DMS153 treated with DMSO at 0.1 percent for 48 hours (cell line): ENCODE data around the gene LOXL4.

ENCODE experiments used
- DNase-seq: peaks from one replicate; lab custom pipeline; 2025; ENCODE audit not compliant: unreplicated experiment; lab: John Stamatoyannopoulos, UW

Gene LOXL4

GRCh38 chr10:98267894-98268693 is at the start of gene LOXL4:
Gene LOXL4 (minus strand): TSS chr10:98268194. CDS start chr10:98263019, 5,175 bp downstream.
- DNase-seq, result no peak

GRCh38 chr10:98316661-98317060 is 48.7 kb upstream of the LOXL4 start:
- peak; percentile 24 for DNase-seq

GRCh38 chr10:98316170-98316569 is 48.2 kb upstream of the LOXL4 start:
- DNase-seq, result no peak

GRCh38 chr10:98314532-98315284 is 46.7 kb upstream of the LOXL4 start:
- no peak for DNase-seq

- DNase-seq, result no peak
Measured at GRCh38 chr10:98313598-98313997, 45.6 kb upstream of the LOXL4 start.

- DNase-seq, result no peak
Measured at GRCh38 chr10:98312822-98313221, 44.8 kb upstream of the LOXL4 start.

- DNase-seq, result no peak
Measured at GRCh38 chr10:98312349-98312748, 44.4 kb upstream of the LOXL4 start.

GRCh38 chr10:98310701-98311100 is 42.7 kb upstream of the LOXL4 start:
- DNase-seq, result no peak

- DNase-seq, result peak; percentile 91
Measured at GRCh38 chr10:98309366-98310355, 41.7 kb upstream of the LOXL4 start.

- DNase-seq, result no peak
Measured at GRCh38 chr10:98308669-98309365, 40.8 kb upstream of the LOXL4 start.

GRCh38 chr10:98307916-98308541 is 40.0 kb upstream of the LOXL4 start:
- DNase-seq, result no peak

GRCh38 chr10:98306501-98306900 is 38.5 kb upstream of the LOXL4 start:
- no peak for DNase-seq

- no peak for DNase-seq
Measured at GRCh38 chr10:98303569-98303968, 35.6 kb upstream of the LOXL4 start.

- no peak for DNase-seq
Measured at GRCh38 chr10:98302741-98303365, 34.9 kb upstream of the LOXL4 start.

- DNase-seq, result no peak
Measured at GRCh38 chr10:98301664-98302319, 33.8 kb upstream of the LOXL4 start.

- no peak for DNase-seq
Measured at GRCh38 chr10:98300526-98301229, 32.7 kb upstream of the LOXL4 start.

GRCh38 chr10:98299341-98299740 is 31.3 kb upstream of the LOXL4 start:
- no peak for DNase-seq

GRCh38 chr10:98296524-98296923 is 28.5 kb upstream of the LOXL4 start:
- no peak for DNase-seq
